Stimulated activated CD4-positive, alpha-beta T cell treated with anti-CD3 and anti-CD28 coated beads, Interleukin-4, amount 100 ng/mL, for 4 hours (primary cell): ENCODE data around the gene ACER3.
A peak's percentile ranks its signal among the peaks of the same experiment; 100 is the strongest.
"Not testable (repeated sequence)": the region's sequence is repeated elsewhere in the genome, so short reads cannot be mapped to it uniquely, and the experiment has no call there.

ENCODE experiments used
- DNase-seq, 2 experiments: peaks; one replicate each; pipeline ENCODE4 v3.0.0-alpha.2; 2020

Gene ACER3

DNA sequence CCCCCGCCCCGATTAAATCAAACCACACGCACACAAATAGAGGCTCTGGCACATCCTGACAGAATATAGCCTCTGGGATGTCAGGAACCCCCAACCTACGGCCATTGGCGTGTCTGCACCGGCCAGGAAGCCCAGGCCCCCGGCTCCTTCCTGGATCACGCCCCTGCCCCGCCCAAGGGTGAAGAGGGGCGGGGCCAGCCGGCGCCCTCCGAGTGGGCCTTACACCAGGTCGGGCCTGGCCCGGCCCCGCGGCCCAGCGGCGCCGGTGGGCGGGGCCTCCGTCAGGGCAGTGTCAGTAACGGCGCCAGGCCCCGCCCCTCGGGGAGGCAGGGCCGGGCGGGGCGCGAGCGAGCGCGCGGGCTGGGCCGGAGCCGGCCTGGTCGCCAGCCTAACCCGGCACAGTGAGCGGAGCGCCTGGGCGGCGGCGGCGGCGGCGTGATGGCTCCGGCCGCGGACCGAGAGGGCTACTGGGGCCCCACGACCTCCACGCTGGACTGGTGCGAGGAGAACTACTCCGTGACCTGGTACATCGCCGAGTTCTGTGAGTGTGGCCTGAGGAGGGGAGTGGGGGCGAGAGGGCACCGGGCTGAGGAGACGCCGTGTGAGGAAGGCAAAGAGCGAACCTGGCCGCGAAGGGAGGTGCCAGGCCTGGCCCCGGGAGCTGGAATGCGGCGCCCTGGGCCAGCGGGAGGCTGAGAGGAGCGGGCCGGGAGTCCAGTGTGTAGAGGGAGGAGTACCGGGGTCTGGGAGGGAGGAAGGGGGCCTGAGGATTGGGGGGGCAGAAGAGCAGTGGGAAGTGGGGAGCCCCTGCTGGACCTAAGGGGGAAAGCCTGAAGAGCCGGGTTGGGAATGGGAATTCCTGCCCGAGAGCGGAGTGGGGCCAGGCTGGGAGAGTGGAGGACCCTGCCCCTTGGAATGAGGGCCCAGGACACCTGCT, at the start of gene ACER3:
Gene ACER3 (plus strand): TSS at position 380 of the 937 bp plus-strand sequence. CDS start 59 bp downstream, at position 439.
- DNase-seq, result peak; percentile 76 to 89

DNA sequence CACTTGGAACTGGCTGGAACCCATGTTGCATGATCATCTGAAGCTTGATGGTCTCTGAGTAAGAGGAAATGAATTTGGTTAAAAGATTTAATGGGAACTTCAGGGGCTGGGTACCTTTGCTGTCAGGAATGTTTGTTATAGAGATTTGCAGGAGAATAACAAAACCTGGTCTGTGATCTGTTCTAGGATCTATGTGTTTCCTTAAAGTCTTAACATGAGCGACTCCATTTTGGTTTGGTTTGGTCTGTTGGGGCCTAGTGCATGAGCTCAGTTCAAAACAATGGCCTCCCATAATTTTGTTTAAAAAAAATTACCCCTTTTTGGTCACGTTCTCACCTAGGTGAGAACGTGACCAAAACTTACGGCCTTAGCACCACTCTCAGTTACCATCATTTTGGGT, 49.5 kb upstream of the ACER3 start:
- no peak for DNase-seq

DNA sequence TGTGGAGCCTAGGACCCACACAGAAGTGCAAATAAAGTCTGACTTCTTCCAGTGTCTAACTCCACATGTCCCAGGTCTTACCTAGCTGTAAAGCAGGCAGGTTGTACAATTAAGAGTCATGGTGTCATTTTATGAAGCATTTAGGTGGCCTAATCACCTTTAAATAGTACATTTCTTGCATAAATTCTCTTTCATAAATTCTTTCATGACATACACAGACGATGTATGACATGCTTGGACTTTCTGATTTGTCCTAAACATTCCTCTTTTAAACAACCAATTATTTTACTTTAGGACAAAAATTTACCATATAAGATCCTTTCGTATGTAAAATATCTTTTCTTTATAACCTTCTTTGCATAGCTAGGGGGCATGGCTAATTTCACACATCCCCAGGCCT, 46.3 kb upstream of the ACER3 start:
- no peak for DNase-seq

GRCh38 chr11:76815678-76816077, 45.0 kb upstream of the ACER3 start:
- not testable (repeated sequence) for DNase-seq

DNA sequence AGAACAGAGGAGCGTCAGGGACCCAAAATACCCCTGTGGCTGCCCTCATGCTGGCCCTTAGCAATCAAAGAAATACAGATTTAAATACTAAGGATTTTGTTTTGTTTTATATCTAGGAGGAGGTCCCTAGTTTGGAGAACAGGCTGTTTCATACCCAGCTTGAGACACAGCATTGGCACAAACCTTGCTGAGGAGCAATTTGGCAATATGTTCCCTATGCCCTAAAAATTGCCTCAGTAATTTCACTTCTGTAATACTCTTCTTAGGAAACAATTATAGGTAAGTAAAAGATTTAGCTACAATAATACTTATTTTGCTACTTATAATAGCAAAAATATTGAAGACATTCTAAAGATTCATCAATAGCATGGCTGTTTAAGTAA, 40.5 kb upstream of the ACER3 start:
- DNase-seq, result no peak

GRCh38 chr11:76821396-76821795, 39.3 kb upstream of the ACER3 start:
- DNase-seq, result not testable (repeated sequence)

DNA sequence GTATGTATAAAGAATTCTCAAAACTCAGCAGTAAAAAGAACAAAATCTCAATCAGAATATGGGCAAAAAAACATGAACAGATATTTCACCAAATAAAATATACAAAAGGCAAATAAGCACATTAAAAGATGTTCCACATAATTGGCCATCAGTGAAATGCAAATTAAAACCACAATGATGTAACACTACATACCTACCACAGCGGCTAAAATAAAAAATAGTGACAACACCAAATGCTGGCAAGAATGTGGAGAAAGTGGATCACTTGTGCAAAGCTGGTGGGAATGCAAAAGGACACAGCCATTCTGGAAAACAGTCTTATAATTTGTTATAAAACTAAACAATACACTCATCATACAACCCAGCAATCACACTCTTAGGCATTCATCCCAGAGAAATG, 38.3 kb upstream of the ACER3 start:
- no peak for DNase-seq

GRCh38 chr11:76823481-76824028, 37.2 kb upstream of the ACER3 start:
- no peak for DNase-seq

DNA sequence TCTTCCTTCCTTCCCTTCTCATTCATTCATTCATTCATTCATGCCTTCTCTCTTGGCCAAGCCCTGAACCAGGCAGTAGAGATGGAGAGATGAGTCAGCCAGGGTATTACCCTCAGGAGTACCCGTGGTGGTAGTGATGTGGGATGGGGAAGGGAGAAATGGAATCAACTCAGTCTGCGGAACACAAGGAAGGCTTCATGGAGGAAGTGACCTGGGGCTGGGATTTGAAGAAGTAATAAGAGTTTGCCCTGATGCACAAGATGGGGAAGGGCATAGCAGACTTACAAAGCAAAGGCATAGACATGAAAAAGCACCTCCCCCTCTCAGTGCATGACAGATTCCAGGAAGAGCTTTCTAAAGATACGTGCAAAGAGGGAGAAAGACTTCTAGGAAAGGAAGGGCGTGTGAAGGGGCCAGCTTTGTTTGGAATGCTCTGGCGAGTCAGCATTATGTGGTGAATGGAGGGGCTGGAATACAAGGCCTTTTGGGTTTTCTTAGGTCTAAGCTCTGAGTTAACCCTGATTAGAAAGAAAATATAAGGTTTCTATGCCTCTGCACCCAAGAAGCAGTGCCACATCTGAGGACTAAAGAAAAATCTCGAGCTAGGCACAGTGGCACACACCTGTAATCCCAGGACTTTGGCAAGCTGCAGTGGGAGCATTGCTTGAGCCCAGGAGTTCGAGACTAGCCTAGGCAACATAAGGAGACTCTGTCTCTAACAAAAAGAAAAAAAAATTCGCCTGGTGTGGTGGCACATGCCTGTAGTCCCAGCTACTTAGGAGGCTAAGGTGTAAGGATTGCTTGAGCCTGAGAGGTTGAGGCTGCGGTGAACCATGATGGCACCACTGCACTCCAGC, 36.4 kb upstream of the ACER3 start:
- DNase-seq, result no peak

DNA sequence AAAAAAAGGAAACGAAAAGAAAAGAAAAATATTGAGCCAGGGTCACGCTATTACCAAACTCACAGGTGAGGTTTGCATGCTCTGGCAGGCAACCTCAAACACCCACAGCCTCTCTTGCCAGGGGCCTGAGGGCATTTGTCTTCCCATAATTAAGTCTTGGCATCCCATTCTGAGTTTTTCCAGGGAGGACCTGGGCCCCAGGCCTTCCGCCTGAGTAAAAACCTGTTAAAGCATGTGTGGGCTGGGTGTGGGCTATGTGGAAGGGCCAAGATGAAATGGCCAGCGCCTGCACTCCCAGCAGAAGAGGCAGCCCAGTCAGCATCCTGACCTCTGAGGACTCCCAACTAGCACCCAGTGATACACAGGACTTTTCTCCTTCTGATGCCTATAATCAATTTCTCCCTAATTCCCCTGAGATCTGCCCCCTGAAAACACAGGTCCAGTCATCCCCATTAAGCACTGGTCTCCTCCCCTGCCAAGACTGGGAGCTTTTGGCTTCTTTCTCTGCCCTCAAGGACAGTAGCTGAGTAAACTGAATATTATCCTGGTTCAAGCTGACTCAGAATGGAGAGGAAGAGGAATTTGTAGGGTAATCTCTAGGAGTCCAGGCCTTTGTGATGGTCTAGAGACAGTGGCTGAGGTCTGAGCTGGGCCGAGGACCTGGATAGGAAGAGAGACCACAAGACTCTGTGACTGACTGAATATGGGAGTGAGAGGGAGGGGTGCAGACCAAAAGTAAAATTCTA, 35.6 kb upstream of the ACER3 start:
- no peak for DNase-seq

DNA sequence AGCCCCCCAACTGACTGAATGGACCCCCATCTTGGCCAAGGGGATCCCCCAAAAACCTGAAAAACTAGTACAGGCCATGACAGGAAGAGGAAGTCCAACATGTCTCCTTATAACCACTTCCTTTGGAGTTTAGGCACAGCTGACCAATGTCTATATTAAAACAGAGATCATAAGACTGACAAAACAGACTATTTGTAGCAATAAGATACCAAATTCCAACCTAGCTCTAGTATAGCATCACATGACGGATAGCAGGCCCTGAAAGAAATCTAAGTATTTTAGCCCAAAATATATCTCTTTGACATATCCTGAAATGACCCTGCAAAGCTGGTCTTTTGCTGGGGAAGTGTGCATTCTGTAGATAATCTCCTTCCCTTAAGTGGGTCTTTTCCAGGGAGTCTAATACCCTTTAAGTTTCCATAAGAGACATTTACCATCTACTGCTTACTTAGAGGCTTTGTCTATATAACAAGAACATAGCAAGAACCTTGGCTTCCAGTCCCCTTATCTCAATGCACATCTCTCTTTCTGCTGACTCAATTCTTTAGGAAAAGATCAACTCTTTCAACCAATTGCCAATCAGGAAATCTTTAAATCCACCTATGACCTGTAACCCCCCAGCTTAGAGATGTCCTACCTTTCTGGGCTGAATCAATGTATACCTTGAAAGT, 34.9 kb upstream of the ACER3 start:
- no peak for DNase-seq

- not testable (repeated sequence) for DNase-seq
These were observed 34.2 kb upstream of the ACER3 start for GRCh38 chr11:76826508-76826907.

DNA sequence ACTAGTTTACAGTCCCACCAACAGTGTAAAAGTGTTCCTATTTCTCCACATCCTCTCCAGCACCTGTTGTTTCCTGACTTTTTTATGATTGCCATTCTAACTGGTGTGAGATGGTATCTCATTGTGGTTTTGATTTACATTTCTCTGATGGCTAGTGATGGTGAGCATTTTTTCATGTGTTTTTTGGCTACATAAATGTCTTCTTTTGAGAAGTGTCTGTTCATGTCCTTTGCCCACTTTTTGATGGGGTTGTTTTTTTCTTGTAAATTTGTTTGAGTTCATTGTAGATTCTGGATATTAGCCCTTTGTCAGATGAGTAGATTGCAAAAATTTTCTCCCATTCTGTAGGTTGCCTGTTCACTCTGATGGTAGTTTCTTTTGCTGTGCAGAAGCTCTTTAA, 33.7 kb upstream of the ACER3 start:
- DNase-seq, result not testable (repeated sequence)

DNA sequence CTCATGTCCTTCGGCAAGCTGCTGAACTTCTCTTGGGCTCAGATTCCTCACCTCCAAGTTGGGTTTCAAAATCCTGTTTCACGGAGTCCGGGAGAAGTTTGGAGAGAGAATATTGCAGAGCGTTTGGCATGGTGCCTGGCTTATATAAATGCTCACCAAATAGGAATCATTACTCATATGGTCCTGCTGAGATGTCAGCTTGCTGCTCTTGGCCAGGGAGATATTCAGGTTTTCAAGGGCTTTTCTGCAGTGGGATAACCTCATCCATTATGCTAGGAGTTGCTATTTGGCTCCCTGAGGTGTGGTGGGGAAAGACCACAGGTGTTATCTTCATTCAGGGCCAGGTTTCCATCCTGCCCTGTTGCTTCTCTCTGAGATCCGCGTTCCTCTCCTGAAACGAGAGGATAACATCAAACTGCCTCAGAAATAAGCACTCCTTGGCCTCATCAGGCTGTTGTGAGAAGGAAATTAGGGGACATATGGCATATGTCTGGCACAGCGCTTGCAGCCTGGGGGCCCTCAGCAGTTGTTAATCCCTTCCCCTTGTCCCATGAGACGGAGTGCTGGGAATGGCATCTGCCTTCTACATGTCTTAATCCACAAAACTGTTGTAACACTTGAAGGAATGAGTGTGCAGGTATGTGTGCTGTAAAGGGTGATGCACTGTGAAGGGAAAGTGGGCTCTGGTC, 29.9 kb upstream of the ACER3 start:
- no peak for DNase-seq

GRCh38 chr11:76831686-76832310, 28.9 kb upstream of the ACER3 start:
- DNase-seq, result no peak

DNA sequence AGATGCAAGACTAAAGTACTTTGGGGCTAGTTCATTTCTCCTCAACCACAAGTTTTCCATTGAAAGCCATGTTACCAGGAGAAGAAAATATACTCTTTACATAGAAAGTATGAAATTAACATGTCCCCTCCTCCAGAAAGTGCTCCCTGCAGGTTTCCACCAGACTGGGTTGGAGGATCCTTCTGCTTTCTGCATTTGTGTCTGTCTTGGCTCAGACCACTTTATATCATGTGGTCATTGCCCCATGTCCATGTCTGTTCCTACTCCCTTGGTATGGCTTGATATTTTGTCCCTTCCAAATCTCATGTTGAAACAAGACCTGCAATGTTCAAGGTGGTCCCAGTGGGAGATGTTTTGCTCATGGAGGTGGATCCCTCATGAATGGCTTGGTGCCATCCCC, 28.4 kb upstream of the ACER3 start:
- no peak for DNase-seq

GRCh38 chr11:76834151-76834550, 26.6 kb upstream of the ACER3 start:
- no peak for DNase-seq

DNA sequence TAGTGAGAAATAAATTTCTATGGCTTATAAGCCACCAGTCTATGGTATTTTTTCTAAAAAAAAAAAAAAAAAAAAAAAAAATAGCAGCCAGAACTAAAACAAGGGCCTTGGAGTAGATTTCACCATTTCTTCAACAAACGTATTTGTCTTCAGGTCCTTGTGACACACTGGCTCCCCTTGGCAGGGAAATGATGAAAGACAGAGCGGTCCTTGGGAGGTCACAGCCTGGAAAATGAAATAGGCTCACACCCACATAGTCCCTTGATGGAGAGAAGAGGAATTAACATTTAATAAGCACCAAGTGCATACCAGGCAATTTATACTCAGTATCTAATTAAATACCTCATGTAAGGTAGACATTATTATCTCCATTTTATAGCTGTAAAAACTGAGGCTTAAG, 25.7 kb upstream of the ACER3 start:
- no peak for DNase-seq

- DNase-seq, result no peak
These were observed 24.6 kb upstream of the ACER3 start for GRCh38 chr11:76835928-76836612.

GRCh38 chr11:76836613-76837291, 24.0 kb upstream of the ACER3 start:
- no peak for DNase-seq
